Measurements from ENCODE around the gene PIGL.

The PIGL gene

GRCh38 chr17:16277163-16277562, 60.2 kb downstream of the PIGL start:
- H3K4me3 ChIP-seq (ENCODE audit: low read depth, low read length), result no peak overlapping the region
- TF ChIP-seq CTCF (IDR thresholded peaks at IDR 0.05; ENCODE audit: borderline replicate concordance, insufficient read depth, low read depth, low read length), result no peak

GRCh38 chr17:16281351-16281750, 64.3 kb downstream of the PIGL start:
- no peak overlapping the region for H3K4me3 ChIP-seq (ENCODE audit: low read depth, low read length)
- no peak for TF ChIP-seq CTCF (IDR thresholded peaks at IDR 0.05; ENCODE audit: borderline replicate concordance, insufficient read depth, low read depth, low read length)

- no peak overlapping the region for H3K4me3 ChIP-seq (ENCODE audit: low read depth, low read length)
- TF ChIP-seq CTCF (IDR thresholded peaks at IDR 0.05; ENCODE audit: borderline replicate concordance, insufficient read depth, low read depth, low read length), result no peak
Measured at GRCh38 chr17:16282522-16282921, 65.5 kb downstream of the PIGL start.

- no peak overlapping the region for H3K4me3 ChIP-seq (ENCODE audit: low read depth, low read length)
- no peak for TF ChIP-seq CTCF (IDR thresholded peaks at IDR 0.05; ENCODE audit: borderline replicate concordance, insufficient read depth, low read depth, low read length)
Measured at GRCh38 chr17:16283705-16284104, 66.7 kb downstream of the PIGL start.

- peak; percentile 70 for TF ChIP-seq CTCF (IDR thresholded peaks at IDR 0.05; ENCODE audit: borderline replicate concordance, insufficient read depth, low read depth, low read length)
- no peak overlapping the region for H3K4me3 ChIP-seq (ENCODE audit: low read depth, low read length)
Measured at GRCh38 chr17:16285646-16286008, 68.6 kb downstream of the PIGL start.

- peak overlapping the region; percentile 14 for H3K4me3 ChIP-seq (ENCODE audit: low read depth, low read length)
- TF ChIP-seq CTCF (IDR thresholded peaks at IDR 0.05; ENCODE audit: borderline replicate concordance, insufficient read depth, low read depth, low read length), result no peak
Measured at GRCh38 chr17:16286009-16286946, 69.3 kb downstream of the PIGL start.

GRCh38 chr17:16286947-16287562, 70.0 kb downstream of the PIGL start:
- peak; percentile 45; the same call in 1 of the 2 replicates for TF ChIP-seq CTCF (IDR thresholded peaks at IDR 0.05; ENCODE audit: borderline replicate concordance, insufficient read depth, low read depth, low read length)
- peak overlapping the region; percentile 14 for H3K4me3 ChIP-seq (ENCODE audit: low read depth, low read length)

Measured in GM12875 (cell line).